Caco-2 (cell line): ENCODE measurements around the gene B3GLCT. TPM values are rescaled to one million over a fixed set of nuclear protein-coding genes. Genes with fewer than 3 reads are reported as not detected.

Experiments used
- BruUV-seq: library from RNA; stranded (reverse); fragments of 400-500 nt; replicated peaks from 2 replicates; lab custom pipeline; 2021; lab: Mats Ljungman, UMichigan
- CTCF ChIA-PET: fragments of 300-600 bp; sonication (Branson Sonifier 250); formaldehyde crosslinking; loops from one replicate; lab custom pipeline; 2022; ENCODE audit warnings: antibody characterized with exemption; lab: Charles Lee
- POLR2A ChIA-PET: fragments of 300-600 bp; sonication (Branson Sonifier 250); formaldehyde crosslinking; loops from one replicate; lab custom pipeline; 2022; ENCODE audit warnings: antibody characterized with exemption; lab: Charles Lee
- DNase-seq, 2 experiments: peaks; one replicate each; pipeline versions ENCODE4 v3.0.0 to v3.0.0-alpha.2; 2020 to 2022
- H3K27me3 ChIP-seq: replicated peaks from 2 replicates; pipeline ENCODE4 v1.6.0; 2011; ENCODE audit warnings: low read length; ENCODE audit not compliant: control insufficient read depth, insufficient read depth
- H3K36me3 ChIP-seq: 2 replicates; pipeline ENCODE4 v1.5.1; 2011; ENCODE audit warnings: low read length; ENCODE audit not compliant: control insufficient read depth, insufficient read depth
- H3K4me1 ChIP-seq: fragments of 250-450 bp; sonication (Bioruptor Pico); 2 replicates; pipeline ENCODE4 v1.5.1; 2020; ENCODE audit warnings: mild to moderate bottlenecking
- H3K4me3 ChIP-seq: 2 replicates; pipeline ENCODE4 v1.5.1; 2011; ENCODE audit warnings: low read depth, mild to moderate bottlenecking, control low read depth, low read length
- H3K9me3 ChIP-seq: fragments of 250-450 bp; sonication (Bioruptor Pico); 2 replicates; pipeline ENCODE4 v1.5.1; 2020; ENCODE audit warnings: mild to moderate bottlenecking, moderate library complexity
- H3K27ac Mint-ChIP-seq: one replicate; pipeline ENCODE4 v1.8.0; 2022; ENCODE audit warnings: mixed read lengths; ENCODE audit not compliant: unreplicated experiment
- H3K27me3 Mint-ChIP-seq: one replicate; pipeline ENCODE4 v1.8.0; 2022; ENCODE audit warnings: mixed read lengths; ENCODE audit not compliant: insufficient read depth, unreplicated experiment
- H3K36me3 Mint-ChIP-seq: one replicate; pipeline ENCODE4 v1.8.0; 2022; ENCODE audit warnings: mild to moderate bottlenecking, mixed read lengths; ENCODE audit not compliant: insufficient read depth, unreplicated experiment
- H3K4me1 Mint-ChIP-seq: one replicate; pipeline ENCODE4 v1.8.0; 2022; ENCODE audit warnings: low read depth, mixed read lengths; ENCODE audit not compliant: unreplicated experiment
- H3K4me3 Mint-ChIP-seq: one replicate; pipeline ENCODE4 v1.8.0; 2022; ENCODE audit warnings: mild to moderate bottlenecking, moderate library complexity, mixed read lengths; ENCODE audit not compliant: unreplicated experiment
- H3K9me3 Mint-ChIP-seq: one replicate; pipeline ENCODE4 v1.8.0; 2022; ENCODE audit warnings: mixed read lengths; ENCODE audit not compliant: unreplicated experiment
- intact Hi-C: fragments of 100-400 bp; cut with micrococcal nuclease; formaldehyde crosslinking; loops from one replicate; pipeline ENCODE4 v1.10.0; 2022; ENCODE audit not compliant: unreplicated experiment
- total RNA-seq: library from RNA; stranded (reverse); gene quantifications from 2 replicates; pipeline ENCODE4 v1.2.3, GENCODE V29; 2022
- TF ChIP-seq, protein P1 (sequence below), 2 experiments: fragments of 200-600 bp in 1 of 2; IDR thresholded peaks; 1 replicate in 1 of 2; 2 replicates in 1 of 2; pipeline versions ENCODE4 v1.5.1 to v1.8.0; 2011 to 2022; ENCODE audit warnings: antibody characterized with exemption in 1 of 2, control low read depth in 1 of 2, inconsistent platforms in 1 of 2, low read depth in 1 of 2, low read length in 1 of 2, mild to moderate bottlenecking in 1 of 2, moderate library complexity in 1 of 2; ENCODE audit not compliant: insufficient read depth in 1 of 2, severe bottlenecking in 1 of 2, unreplicated experiment in 1 of 2

B3GLCT gene
- total RNA-seq, 1 experiment from 2014 or later, result 4.5 TPM

DNA sequence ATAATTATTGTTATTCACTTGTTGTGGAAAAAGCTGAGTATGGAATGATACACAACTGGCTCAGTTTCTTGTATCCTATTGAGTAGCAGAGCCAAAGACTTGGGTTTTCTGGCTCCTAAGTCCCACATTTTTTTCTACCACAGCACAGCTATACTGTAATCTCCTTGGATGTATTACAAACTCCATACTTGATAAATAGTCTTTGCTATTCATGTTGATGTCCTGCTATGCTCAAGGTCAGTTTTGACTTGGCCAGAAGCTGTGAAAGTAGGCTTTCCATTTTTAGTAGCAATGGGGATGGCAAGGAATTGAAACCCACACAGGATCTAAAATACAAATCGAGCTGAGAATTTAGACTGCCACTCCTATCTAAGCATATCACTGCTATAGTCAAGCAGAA lies 79.1 kb downstream of the B3GLCT start:
- no TSS peak for BruUV-seq
- Histone ChIP-seq H3K4me3 (no peak overlapping the region), H3K27me3 (no peaks in the 10 kb centered on the region), H3K4me1 (no peaks in the 10 kb centered on the region), H3K36me3 (no peaks in the 10 kb centered on the region), H3K9me3 (peaks cover 4% of the 10 kb centered on the region; the same call in 1 of the 2 replicates)
- ChIA-PET POLR2A (no interaction called here), CTCF (no interaction called here)
- H3K4me1 Mint-ChIP-seq, result no peaks in the 10 kb centered on the region
- H3K36me3 Mint-ChIP-seq, result no peaks in the 10 kb centered on the region
- TF ChIP-seq, protein P1, sequence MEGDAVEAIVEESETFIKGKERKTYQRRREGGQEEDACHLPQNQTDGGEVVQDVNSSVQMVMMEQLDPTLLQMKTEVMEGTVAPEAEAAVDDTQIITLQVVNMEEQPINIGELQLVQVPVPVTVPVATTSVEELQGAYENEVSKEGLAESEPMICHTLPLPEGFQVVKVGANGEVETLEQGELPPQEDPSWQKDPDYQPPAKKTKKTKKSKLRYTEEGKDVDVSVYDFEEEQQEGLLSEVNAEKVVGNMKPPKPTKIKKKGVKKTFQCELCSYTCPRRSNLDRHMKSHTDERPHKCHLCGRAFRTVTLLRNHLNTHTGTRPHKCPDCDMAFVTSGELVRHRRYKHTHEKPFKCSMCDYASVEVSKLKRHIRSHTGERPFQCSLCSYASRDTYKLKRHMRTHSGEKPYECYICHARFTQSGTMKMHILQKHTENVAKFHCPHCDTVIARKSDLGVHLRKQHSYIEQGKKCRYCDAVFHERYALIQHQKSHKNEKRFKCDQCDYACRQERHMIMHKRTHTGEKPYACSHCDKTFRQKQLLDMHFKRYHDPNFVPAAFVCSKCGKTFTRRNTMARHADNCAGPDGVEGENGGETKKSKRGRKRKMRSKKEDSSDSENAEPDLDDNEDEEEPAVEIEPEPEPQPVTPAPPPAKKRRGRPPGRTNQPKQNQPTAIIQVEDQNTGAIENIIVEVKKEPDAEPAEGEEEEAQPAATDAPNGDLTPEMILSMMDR (IDR thresholded peaks at IDR 0.05; ENCODE audit: insufficient read depth in 1 of 2, low read depth in 1 of 2, low read length in 1 of 2, severe bottlenecking in 1 of 2, unreplicated experiment in 1 of 2), result no peak
- H3K27me3 Mint-ChIP-seq, result no peaks in the 10 kb centered on the region
- no peak for DNase-seq
- peaks cover 15% of the 10 kb centered on the region for H3K9me3 Mint-ChIP-seq
- H3K27ac Mint-ChIP-seq, result no peak overlapping the region
- intact Hi-C loops, result no loop called here
- H3K4me3 Mint-ChIP-seq, result no peak overlapping the region

DNA sequence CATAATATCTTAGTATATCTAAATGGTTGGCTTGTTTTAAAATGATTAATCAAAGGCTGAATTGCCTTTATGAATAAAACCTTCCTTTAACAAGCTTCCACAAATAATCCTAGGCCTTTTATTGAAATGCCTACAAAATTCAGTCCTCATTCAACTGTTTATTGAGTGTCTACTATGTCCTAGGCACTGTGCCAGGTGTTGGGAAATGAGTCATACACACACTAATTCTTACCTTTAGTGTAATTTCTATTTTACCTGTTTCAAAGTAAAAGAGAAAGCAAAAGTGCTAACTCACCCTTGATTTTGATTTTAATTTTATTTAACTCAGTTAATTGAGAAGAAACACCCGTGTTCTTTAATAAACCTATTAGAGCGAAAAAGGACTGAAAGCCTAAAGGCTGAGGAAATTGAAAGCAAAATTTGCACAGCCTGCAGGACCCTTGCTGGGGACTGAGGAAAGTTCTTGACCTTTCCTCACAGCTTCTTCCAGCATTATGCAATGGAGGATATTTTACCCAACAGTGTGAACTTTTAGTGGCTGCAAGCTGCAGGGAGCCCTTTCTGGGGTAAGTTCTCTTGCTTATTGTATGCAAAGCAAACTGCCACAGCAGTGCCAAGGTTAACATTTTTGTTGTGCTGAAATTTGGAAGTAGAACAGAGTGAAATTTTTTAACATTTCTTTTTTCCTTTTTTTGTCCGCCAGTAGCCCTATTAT lies 83.1 kb downstream of the B3GLCT start:
- Mint-ChIP-seq H3K4me3 (no peak overlapping the region), H3K36me3 (no peaks in the 10 kb centered on the region), H3K27ac (no peak overlapping the region), H3K9me3 (peaks cover 15% of the 10 kb centered on the region), H3K27me3 (no peaks in the 10 kb centered on the region), H3K4me1 (no peaks in the 10 kb centered on the region)
- no peaks in the 10 kb centered on the region for H3K4me1 ChIP-seq
- TF ChIP-seq, protein P1 (IDR thresholded peaks at IDR 0.05; ENCODE audit: insufficient read depth in 1 of 2, low read depth in 1 of 2, low read length in 1 of 2, severe bottlenecking in 1 of 2, unreplicated experiment in 1 of 2), result no peak
- peaks cover 4% of the 10 kb centered on the region; the same call in 1 of the 2 replicates for H3K9me3 ChIP-seq
- no peaks in the 10 kb centered on the region for H3K27me3 ChIP-seq
- no TSS peak for BruUV-seq
- no peaks in the 10 kb centered on the region for H3K36me3 ChIP-seq
- CTCF ChIA-PET, result interaction anchor here (0.6 kb wide), 1 partner anchor 461 kb away, joined by 3 read pairs; no protein-coding TSS in a partner anchor
- DNase-seq, result no peak
- POLR2A ChIA-PET, result no interaction called here
- intact Hi-C loops, result no loop called here
- H3K4me3 ChIP-seq, result no peak overlapping the region

DNA sequence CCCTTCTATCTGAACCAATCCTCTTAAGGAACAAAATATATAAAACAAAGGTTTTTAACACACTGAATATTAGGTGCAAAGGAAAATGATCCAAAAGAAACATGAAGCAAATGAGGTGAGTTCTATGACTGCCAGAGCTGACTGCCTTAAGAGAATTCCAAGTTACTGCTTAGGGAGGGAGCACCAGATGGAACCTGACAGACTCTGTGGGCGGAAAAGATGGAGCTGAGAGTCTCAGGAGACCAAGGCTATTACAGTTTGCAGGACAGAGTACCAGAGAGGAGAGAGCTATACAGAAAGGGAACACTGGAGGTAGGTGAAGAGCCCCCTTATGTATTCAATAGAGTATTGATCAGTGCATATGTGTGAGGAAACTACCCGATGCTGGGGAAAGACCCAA lies 87.2 kb downstream of the B3GLCT start:
- ChIA-PET CTCF (no interaction called here), POLR2A (no interaction called here)
- BruUV-seq, result no TSS peak
- Mint-ChIP-seq H3K27ac (no peak overlapping the region), H3K9me3 (peaks cover 10% of the 10 kb centered on the region), H3K27me3 (no peaks in the 10 kb centered on the region), H3K36me3 (no peaks in the 10 kb centered on the region), H3K4me1 (no peaks in the 10 kb centered on the region), H3K4me3 (no peak overlapping the region)
- DNase-seq, result no peak
- Histone ChIP-seq H3K4me3 (no peak overlapping the region), H3K27me3 (no peaks in the 10 kb centered on the region), H3K9me3 (peaks cover 6% of the 10 kb centered on the region; the same call in 1 of the 2 replicates), H3K36me3 (no peaks in the 10 kb centered on the region), H3K4me1 (no peaks in the 10 kb centered on the region)
- intact Hi-C loops, result no loop called here
- TF ChIP-seq, protein P1 (IDR thresholded peaks at IDR 0.05; ENCODE audit: insufficient read depth in 1 of 2, low read depth in 1 of 2, low read length in 1 of 2, severe bottlenecking in 1 of 2, unreplicated experiment in 1 of 2), result no peak
